Measurements from ENCODE around the gene OR14A16.

OR14A16 gene, protein sequence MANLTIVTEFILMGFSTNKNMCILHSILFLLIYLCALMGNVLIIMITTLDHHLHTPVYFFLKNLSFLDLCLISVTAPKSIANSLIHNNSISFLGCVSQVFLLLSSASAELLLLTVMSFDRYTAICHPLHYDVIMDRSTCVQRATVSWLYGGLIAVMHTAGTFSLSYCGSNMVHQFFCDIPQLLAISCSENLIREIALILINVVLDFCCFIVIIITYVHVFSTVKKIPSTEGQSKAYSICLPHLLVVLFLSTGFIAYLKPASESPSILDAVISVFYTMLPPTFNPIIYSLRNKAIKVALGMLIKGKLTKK

DNA sequence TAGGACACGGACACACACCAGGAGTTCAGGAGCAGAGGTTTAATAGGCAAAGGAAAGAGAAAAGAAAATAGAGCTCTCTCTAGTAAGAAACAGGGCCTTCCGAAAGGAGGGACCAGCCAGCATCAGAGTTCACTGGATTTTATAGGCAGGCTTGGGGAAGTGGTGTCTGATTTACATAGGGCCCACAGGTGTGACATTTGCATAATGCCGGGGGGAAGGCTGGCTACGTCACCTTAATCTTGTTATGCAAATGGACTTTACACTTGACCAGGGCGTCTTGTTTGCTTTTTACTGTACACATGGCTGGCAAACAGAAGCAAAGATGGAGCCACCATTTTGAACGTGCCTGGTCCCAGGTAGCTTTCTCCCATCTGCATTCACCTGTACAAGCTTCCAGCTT is at the start of gene OR14A16:
TSS of gene OR14A16 (minus strand) at position 97 of the 400 bp plus-strand sequence. CDS start 8,390 bp downstream, outside the sequence.
- DNase-seq, result no peak

- no peak for DNase-seq
These were observed 41.5 kb upstream of the OR14A16 start for GRCh38 chr1:247865416-247865815.

- DNase-seq, result no peak
These were observed 40.7 kb upstream of the OR14A16 start for GRCh38 chr1:247864644-247865043.

DNA sequence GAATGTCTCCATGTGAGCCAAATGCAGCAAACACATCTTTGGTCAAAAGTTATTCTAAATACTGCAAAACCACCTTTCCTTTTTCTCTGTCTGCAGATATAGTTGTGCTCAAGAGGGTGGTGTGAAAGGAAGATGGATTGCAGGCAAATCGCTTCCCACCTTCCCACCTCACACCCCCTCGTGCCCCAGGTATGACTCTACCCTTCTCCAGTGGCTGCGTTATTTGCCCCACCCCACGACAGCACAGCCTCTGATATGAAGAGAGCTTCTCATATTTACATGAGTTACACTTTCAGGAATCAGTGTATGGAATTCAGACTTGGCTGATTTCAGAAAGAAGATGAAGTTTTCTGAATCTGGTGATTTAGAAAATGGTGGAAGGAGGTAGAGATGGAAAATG is 38.8 kb upstream of the OR14A16 start:
- no peak for DNase-seq

- no peak for DNase-seq
These were observed 34.2 kb upstream of the OR14A16 start for GRCh38 chr1:247857985-247858619.

- DNase-seq, result no peak
These were observed 33.4 kb upstream of the OR14A16 start, which contains the start of gene TRIM58 for GRCh38 chr1:247857069-247857984. TSS of gene TRIM58 (plus strand) at chr1:247857187. CDS start at chr1:247857247, 60 bp downstream.

DNA sequence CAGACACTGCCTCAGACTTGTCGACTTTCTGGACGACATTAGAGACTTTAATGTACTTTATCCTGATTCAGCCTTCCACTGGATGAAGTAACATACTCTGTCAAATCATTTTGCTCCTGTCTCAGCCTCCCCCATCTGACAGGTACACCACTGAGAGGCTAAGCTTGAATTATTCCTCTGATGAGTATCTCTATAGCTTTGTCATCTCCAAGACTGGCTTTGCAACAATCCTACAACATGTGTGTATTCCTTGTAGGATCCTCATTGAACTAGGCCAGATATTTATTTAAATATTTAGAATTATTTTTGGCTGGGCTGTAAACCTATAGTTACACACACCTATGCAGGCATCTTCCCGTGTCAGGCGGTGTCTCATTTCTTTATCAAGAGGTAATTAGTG is 32.0 kb upstream of the OR14A16 start:
- DNase-seq, result no peak

GRCh38 chr1:247854899-247855545 is 31.1 kb upstream of the OR14A16 start:
- DNase-seq, result no peak

DNA sequence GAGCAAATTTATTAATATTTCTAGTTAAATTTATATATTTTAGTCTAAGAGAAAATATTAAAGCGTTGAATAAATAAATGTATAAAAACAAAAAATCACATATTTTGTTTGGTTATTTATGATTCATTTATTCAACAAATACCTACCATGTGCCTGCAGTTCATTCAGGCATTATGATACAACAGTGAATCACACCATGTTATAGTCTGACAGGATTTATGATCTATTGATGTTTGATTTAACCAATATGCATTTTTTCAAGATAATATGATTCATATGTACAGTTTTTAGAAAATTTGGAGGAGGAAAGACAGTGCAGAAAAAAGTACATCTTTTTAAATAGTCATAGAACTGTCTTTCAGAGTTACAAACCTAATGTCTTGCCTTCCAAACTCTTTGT is 25.7 kb upstream of the OR14A16 start:
- DNase-seq, result no peak

DNA sequence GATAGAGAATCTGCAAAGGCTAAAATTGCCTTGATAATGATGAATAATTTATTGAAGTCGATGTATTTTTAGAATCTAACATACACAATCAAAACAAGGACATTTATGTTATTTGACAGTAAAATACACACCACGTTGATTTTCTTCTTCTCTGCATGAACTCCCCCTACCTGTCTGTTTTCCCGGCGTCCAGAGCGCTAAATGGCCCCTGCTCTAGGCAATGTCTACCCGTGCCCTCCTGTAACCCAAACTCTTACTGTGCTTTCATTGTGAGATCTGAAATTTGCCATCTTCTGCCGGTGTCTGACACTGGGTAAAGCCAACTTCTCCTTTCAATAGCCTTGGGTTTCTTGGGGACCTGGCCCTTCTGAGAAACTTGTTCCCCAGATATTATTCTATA is 24.4 kb upstream of the OR14A16 start:
- no peak for DNase-seq

- DNase-seq, result no peak
These were observed 21.7 kb upstream of the OR14A16 start for GRCh38 chr1:247845693-247846017.

- DNase-seq, result no peak
These were observed 21.2 kb upstream of the OR14A16 start for GRCh38 chr1:247845011-247845692.

DNA sequence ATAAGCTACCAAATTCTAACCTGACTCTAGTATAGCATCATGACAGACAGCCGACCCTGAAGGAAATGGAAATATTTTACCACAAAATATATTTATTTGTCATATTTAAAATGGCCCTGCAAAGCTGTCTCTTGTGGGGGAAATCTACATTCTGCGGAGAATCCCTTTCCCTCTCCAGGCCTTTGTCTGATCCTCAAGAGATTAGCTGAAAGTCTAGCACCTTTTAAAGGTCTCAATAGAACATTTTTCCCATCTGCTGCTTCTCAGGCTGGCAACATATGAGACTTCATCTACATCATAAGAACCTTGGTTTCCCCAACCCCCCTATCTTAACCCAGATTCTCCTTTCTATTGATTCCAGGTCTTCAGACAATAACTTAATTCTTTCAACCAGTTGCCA is 19.5 kb upstream of the OR14A16 start:
- no peak for DNase-seq

DNA sequence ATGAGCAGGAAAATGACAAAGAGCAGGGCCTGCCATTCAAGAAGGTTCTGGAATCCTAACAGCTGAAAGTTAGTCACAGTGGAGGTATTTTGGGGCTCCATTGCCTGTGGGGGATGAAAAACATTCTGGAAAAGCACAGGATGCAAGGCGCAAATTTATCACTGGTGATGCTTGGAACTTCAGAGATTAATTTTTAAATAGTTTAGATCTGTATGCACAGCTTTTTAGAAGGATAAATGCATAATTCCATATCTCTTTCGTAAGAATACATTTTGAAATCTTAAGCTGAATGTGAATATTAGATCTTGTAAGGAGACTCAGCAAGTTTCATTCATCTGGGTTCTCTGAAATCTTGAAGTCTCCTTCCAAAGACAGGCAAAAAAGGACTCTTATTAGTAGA is 17.9 kb upstream of the OR14A16 start, which contains the start of gene OR11L1:
TSS of gene OR11L1 (minus strand) at position 101 of the 400 bp plus-strand sequence. CDS start at position 101, 0 bp downstream.
- DNase-seq, result no peak

GRCh38 chr1:247840818-247841217 is 16.9 kb upstream of the OR14A16 start:
- DNase-seq, result no peak

- no peak for DNase-seq
These were observed 9.7 kb upstream of the OR14A16 start for GRCh38 chr1:247833601-247834000.

DNA sequence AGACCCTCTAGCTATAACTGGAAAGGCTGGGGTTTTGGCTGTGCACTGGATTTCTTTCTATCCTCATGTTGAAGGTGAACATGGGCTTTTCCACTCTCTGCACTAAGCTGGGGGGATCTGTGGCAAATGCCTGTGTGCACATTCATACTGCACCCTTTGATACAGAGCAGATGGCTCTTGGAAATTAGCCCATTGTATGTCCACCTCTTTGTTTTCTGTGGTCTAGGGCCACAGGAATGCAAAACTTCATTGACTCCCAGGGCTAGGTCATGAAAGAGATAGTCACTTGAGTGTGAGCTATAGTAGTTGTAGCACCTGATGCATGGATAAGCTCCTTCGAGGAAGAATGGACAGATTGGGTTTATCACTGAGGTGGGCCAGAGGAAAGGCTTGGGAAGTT is 5.7 kb upstream of the OR14A16 start:
- DNase-seq, result no peak

DNA sequence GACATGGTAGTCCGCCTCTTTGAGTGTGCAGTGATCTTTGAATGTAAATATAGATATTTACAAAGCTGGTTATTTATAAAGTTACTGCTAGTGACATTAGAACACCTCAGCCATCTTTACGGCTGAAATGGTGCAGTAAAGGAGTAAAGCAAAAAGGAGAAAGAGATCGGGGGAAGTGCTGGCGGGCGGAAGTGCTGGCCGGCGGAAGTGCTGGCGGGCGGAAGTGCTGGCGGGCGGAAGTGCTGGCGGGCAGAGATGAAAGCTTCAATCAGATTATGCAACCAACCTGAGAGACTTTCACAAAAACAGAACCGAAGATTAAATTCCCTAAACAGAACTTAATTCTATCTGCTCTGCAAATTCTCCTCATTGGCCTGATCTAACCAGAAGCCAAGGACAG is 1.4 kb upstream of the OR14A16 start:
- DNase-seq, result no peak

GRCh38 chr1:247822060-247822459 is 1.9 kb downstream of the OR14A16 start:
- DNase-seq, result no peak

DNA sequence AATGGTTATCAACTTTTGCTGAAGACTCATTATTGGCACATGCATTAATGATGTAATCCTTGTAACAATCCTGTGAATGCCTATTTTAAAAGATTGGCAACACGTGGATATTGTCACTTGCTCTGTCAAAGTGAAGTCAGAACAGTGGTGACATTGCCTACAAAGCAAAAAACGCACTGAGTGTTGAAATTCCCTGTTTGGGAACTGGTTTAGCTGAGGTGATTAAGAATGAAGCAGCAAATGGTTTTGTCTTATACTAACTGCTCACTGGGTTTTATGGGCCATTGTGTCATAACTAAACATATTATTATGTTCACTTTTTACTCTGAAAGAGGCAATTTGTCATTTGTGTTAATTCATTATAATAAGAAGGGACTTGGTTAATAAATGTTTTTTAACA is 11.3 kb downstream of the OR14A16 start:
- DNase-seq, result no peak

- no peak for DNase-seq
These were observed 26.4 kb downstream of the OR14A16 start for GRCh38 chr1:247797518-247797917.

DNA sequence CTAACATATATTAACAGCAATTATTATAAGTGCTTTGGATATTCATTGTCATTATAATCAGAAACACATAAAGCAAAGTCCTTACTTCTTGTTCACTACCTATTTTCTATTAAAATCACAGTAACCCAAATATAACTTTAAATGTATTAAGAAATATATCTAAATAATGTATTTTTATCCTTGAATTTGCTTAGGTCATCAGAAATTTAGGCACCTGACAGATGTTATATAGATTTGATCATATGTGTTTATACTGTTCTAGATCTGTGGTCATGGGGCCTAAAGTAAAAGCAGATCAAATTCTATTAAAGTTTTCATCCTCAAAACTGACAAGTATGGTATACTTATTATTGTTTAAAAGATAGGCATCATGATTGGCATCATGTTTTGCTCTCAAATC is 54.3 kb downstream of the OR14A16 start:
- DNase-seq, result no peak
